Panc1 (cell line): ENCODE results near the gene LDLRAD4. TPM values are rescaled to one million over a fixed set of nuclear protein-coding genes. Genes with fewer than 3 reads are reported as not detected.

ENCODE experiments used
- ATAC-seq: fragments of 200-7000 bp; cut with Tn5 transposase; 2 replicates; pipeline ENCODE4 v1.9.1; 2020; ENCODE audit warnings: mild to moderate bottlenecking, moderate library complexity
- BruUV-seq: library from RNA; stranded (reverse); fragments of 400-500 nt; replicated peaks from 2 replicates; lab custom pipeline; 2021; lab: Mats Ljungman, UMichigan
- CTCF ChIA-PET: fragments of 300-600 bp; sonication (Branson Sonifier 250); formaldehyde crosslinking; loops from one replicate; lab custom pipeline; 2022; ENCODE audit warnings: antibody characterized with exemption; lab: Charles Lee
- POLR2A ChIA-PET: fragments of 300-600 bp; sonication (Branson Sonifier 250); formaldehyde crosslinking; loops from one replicate; lab custom pipeline; 2022; ENCODE audit warnings: antibody characterized with exemption; lab: Charles Lee
- DNase-seq: peaks from one replicate; pipeline ENCODE4 v3.0.0-alpha.2; 2010; ENCODE audit warnings: low read depth, low spot score
- H3K27ac ChIP-seq: 2 replicates; pipeline ENCODE4 v1.5.1; 2011; ENCODE audit warnings: mild to moderate bottlenecking, low read length, inconsistent platforms
- H3K27me3 ChIP-seq: fragments of 200-500 bp; sonication (Bioruptor generic); 2 replicates; pipeline ENCODE4 v1.6.0; 2014; ENCODE audit warnings: low read length, inconsistent platforms; ENCODE audit not compliant: control insufficient read depth, insufficient read depth
- H3K36me3 ChIP-seq: fragments of 200-500 bp; sonication (Bioruptor generic); 2 replicates; pipeline ENCODE4 v1.5.1; 2014; ENCODE audit warnings: inconsistent platforms, mild to moderate bottlenecking, low read length, moderate library complexity; ENCODE audit not compliant: control insufficient read depth, insufficient read depth
- H3K4me1 ChIP-seq: 2 replicates; pipeline ENCODE4 v1.5.1; 2011; ENCODE audit warnings: inconsistent platforms, mild to moderate bottlenecking, low read length, moderate library complexity; ENCODE audit not compliant: control insufficient read depth, insufficient read depth
- H3K4me3 ChIP-seq, 2 experiments: 2 replicates each; pipeline ENCODE4 v1.5.1; 2011 to 2012; ENCODE audit warnings: low read depth in 2 of 2, low read length in 2 of 2, mild to moderate bottlenecking in 2 of 2, inconsistent platforms in 1 of 2, moderate library complexity in 1 of 2
- H3K9me3 ChIP-seq: fragments of 200-500 bp; sonication (Bioruptor generic); 2 replicates; pipeline ENCODE4 v1.5.1; 2014; ENCODE audit warnings: low read depth, mild to moderate bottlenecking, inconsistent platforms, low read length, moderate library complexity; ENCODE audit not compliant: control insufficient read depth, insufficient read depth
- CTCF ChIP-seq: fragments of 450-650 bp; IDR thresholded peaks from 2 replicates; pipeline ENCODE4 v1.5.1; 2017; ENCODE audit warnings: mild to moderate bottlenecking
- POLR2AphosphoS5 ChIP-seq: IDR thresholded peaks from 2 replicates; pipeline ENCODE4 v1.6.1; 2012; ENCODE audit warnings: mild to moderate bottlenecking, low read depth, low read length, moderate library complexity
- REST ChIP-seq, 2 experiments: IDR thresholded peaks; 2 replicates each; pipeline ENCODE4 v1.6.1; 2011 to 2012; ENCODE audit warnings: low read depth in 2 of 2, control low read depth in 1 of 2, low read length in 1 of 2, mild to moderate bottlenecking in 1 of 2, moderate library complexity in 1 of 2; ENCODE audit not compliant: insufficient read depth in 1 of 2
- SIN3A ChIP-seq: IDR thresholded peaks from 2 replicates; pipeline ENCODE4 v1.6.1; 2012; ENCODE audit warnings: low read depth, mild to moderate bottlenecking, low read length, moderate library complexity, borderline replicate concordance; ENCODE audit not compliant: insufficient read depth
- TCF7L2 ChIP-seq: IDR thresholded peaks from 2 replicates; pipeline ENCODE4 v1.6.1; 2011; ENCODE audit warnings: mild to moderate bottlenecking, low read depth, low read length, inconsistent platforms
- in situ Hi-C: cut with HindIII; loops from 2 replicates; pipeline ENCODE4 v1.10.0; 2016; ENCODE audit warnings: low sequenced_read_pairs, low pct_unique_long_range_greater_than_20kb
- intact Hi-C: fragments of 100-400 bp; cut with micrococcal nuclease; formaldehyde crosslinking; loops from one replicate; pipeline ENCODE4 v1.10.0; 2022; ENCODE audit not compliant: unreplicated experiment
- total RNA-seq: library from RNA; stranded (reverse); gene quantifications from one replicate; pipeline ENCODE4 v1.2.1, GENCODE V29; 2021; ENCODE audit not compliant: unreplicated experiment

Gene LDLRAD4
- total RNA-seq, 1 experiment from 2014 or later, result 0.28 TPM

- no TSS peak for BruUV-seq
- ATAC-seq (no peak), DNase-seq (no peak)
- TF ChIP-seq POLR2AphosphoS5 (no peak), SIN3A (no peak), TCF7L2 (no peak), REST (IDR thresholded peaks at IDR 0.05; ENCODE audit: insufficient read depth in 1 of 2, low read depth in 2 of 2, low read length in 1 of 2) (no peak), CTCF (no peak)
- POLR2A ChIA-PET, result no interaction called here
- no peaks in the 10 kb centered on the region for H3K4me1 ChIP-seq
- H3K27ac ChIP-seq, result no peak overlapping the region
- no peak overlapping the region for H3K4me3 ChIP-seq
- no peaks in the 10 kb centered on the region; the same call in 1 of the 2 replicates for H3K27me3 ChIP-seq
- in situ Hi-C loops, result no loop called here
- CTCF ChIA-PET, result no interaction called here
- intact Hi-C loops, result loop anchor here (10.0 kb wide), 1 partner anchor 63 kb away; no protein-coding TSS in a partner anchor
- no peaks in the 10 kb centered on the region for H3K9me3 ChIP-seq
- no peaks in the 10 kb centered on the region for H3K36me3 ChIP-seq
These were observed 142.9 kb downstream of the LDLRAD4 start for GRCh38 chr18:13361431-13361830.

- POLR2A ChIA-PET, result interaction anchor here (0.7 kb wide), 1 partner anchor 241 kb away, joined by 3 read pairs; no protein-coding TSS in a partner anchor
- TF ChIP-seq POLR2AphosphoS5 (no peak), TCF7L2 (no peak), SIN3A (no peak)
- ATAC-seq (no peak), DNase-seq (no peak)
- no peak overlapping the region for H3K4me3 ChIP-seq
- no peak overlapping the region for H3K27ac ChIP-seq
- H3K4me1 ChIP-seq, result no peaks in the 10 kb centered on the region
- no peaks in the 10 kb centered on the region; the same call in none of the 2 replicates for H3K27me3 ChIP-seq
- BruUV-seq, result no TSS peak
- no peaks in the 10 kb centered on the region for H3K36me3 ChIP-seq
- no peaks in the 10 kb centered on the region for H3K9me3 ChIP-seq
- intact Hi-C loops (loop anchor here (10.0 kb wide), 1 partner anchor 63 kb away; no protein-coding TSS in a partner anchor), in situ Hi-C loops (no loop called here)
- CTCF ChIA-PET, result no interaction called here
These were observed 143.5 kb downstream of the LDLRAD4 start for GRCh38 chr18:13362051-13362450.

GRCh38 chr18:13362607-13363006 is 144.0 kb downstream of the LDLRAD4 start:
- intact Hi-C loops, result loop anchor here (10.0 kb wide), 1 partner anchor 62 kb away; no protein-coding TSS in a partner anchor
- DNase-seq, result no peak
- Histone ChIP-seq H3K4me1 (no peaks in the 10 kb centered on the region), H3K27ac (no peak overlapping the region), H3K9me3 (no peaks in the 10 kb centered on the region), H3K36me3 (no peaks in the 10 kb centered on the region), H3K27me3 (no peaks in the 10 kb centered on the region; the same call in none of the 2 replicates), H3K4me3 (no peak overlapping the region)
- no peak for ATAC-seq
- ChIA-PET POLR2A (interaction anchor here (0.7 kb wide), 1 partner anchor 240 kb away, joined by 3 read pairs; no protein-coding TSS in a partner anchor), CTCF (no interaction called here)
- BruUV-seq, result no TSS peak
- TF ChIP-seq SIN3A, result no peak
- TF ChIP-seq POLR2AphosphoS5, result no peak
- TF ChIP-seq TCF7L2, result no peak
- no peak for TF ChIP-seq CTCF
- TF ChIP-seq REST (IDR thresholded peaks at IDR 0.05; ENCODE audit: insufficient read depth in 1 of 2, low read depth in 2 of 2, low read length in 1 of 2), result no peak
- in situ Hi-C loops, result no loop called here
